WTC11 (cell line): ENCODE data around the gene GABRQ.

Experiments used
- ATF3 ChIP-seq: sonication (generic); formaldehyde crosslinking; conservative IDR thresholded peaks from 2 replicates; pipeline ENCODE4 v1.8.1; 2022; ENCODE audit warnings: mild to moderate bottlenecking, missing genetic modification reagents
- CBFB ChIP-seq: sonication (generic); formaldehyde crosslinking; IDR thresholded peaks from 2 replicates; pipeline ENCODE4 v1.8.1; 2022; ENCODE audit warnings: mild to moderate bottlenecking, low read depth, missing genetic modification reagents
- CREM ChIP-seq: sonication (generic); formaldehyde crosslinking; IDR thresholded peaks from 2 replicates; pipeline ENCODE4 v1.8.1; 2022; ENCODE audit warnings: mild to moderate bottlenecking, missing genetic modification reagents, moderate library complexity
- CTCF ChIP-seq: fragments of 200-600 bp; IDR thresholded peaks from 2 replicates; pipeline ENCODE4 v1.8.0; 2022; ENCODE audit warnings: antibody characterized with exemption
- E2F4 ChIP-seq: sonication (generic); formaldehyde crosslinking; IDR thresholded peaks from 2 replicates; pipeline ENCODE4 v1.8.1; 2022; ENCODE audit warnings: low read depth, mild to moderate bottlenecking, moderate library complexity, missing genetic modification reagents, borderline replicate concordance
- ELF4 ChIP-seq: sonication (generic); formaldehyde crosslinking; IDR thresholded peaks from 2 replicates; pipeline ENCODE4 v1.8.1; 2022; ENCODE audit warnings: low read depth, mild to moderate bottlenecking, moderate library complexity, missing genetic modification reagents
- JUN ChIP-seq: sonication (generic); formaldehyde crosslinking; IDR thresholded peaks from 2 replicates; pipeline ENCODE4 v1.8.0; 2023; ENCODE audit warnings: mild to moderate bottlenecking, missing genetic modification reagents
- KAT7 ChIP-seq: sonication (generic); formaldehyde crosslinking; IDR thresholded peaks from 2 replicates; pipeline ENCODE4 v1.8.1; 2023; ENCODE audit warnings: missing genetic modification reagents, mild to moderate bottlenecking, borderline replicate concordance
- MXD4 ChIP-seq: fragments of 250-450 bp; sonication (Bioruptor Pico); IDR thresholded peaks from 2 replicates; pipeline ENCODE4 v1.8.0; 2021; ENCODE audit warnings: mild to moderate bottlenecking, moderate library complexity, borderline replicate concordance
- NR2C2 ChIP-seq: sonication (generic); formaldehyde crosslinking; IDR thresholded peaks from 2 replicates; pipeline ENCODE4 v1.8.0; 2022; ENCODE audit warnings: mild to moderate bottlenecking, missing genetic modification reagents
- NR3C1 ChIP-seq: sonication (generic); formaldehyde crosslinking; conservative IDR thresholded peaks from 2 replicates; pipeline ENCODE4 v1.8.1; 2023; ENCODE audit warnings: low read depth, mild to moderate bottlenecking, missing genetic modification reagents
- RELA ChIP-seq: sonication (generic); formaldehyde crosslinking; IDR thresholded peaks from 2 replicates; pipeline ENCODE4 v1.8.1; 2022; ENCODE audit warnings: missing genetic modification reagents, mild to moderate bottlenecking, borderline replicate concordance
- ZNF263 ChIP-seq: sonication (generic); formaldehyde crosslinking; IDR thresholded peaks from 2 replicates; pipeline ENCODE4 v1.8.1; 2022; ENCODE audit warnings: low read depth, mild to moderate bottlenecking, moderate library complexity, missing genetic modification reagents
- ZNF423 ChIP-seq: fragments of 250-450 bp; sonication (Bioruptor Pico); IDR thresholded peaks from 2 replicates; pipeline ENCODE4 v2.1.2; 2022; ENCODE audit warnings: mild to moderate bottlenecking, moderate library complexity

- TF ChIP-seq CTCF = no peak
- no peak for TF ChIP-seq ELF4 (CRISPR knock-in tag)
- no peak for TF ChIP-seq JUN (CRISPR knock-in tag)
- no peak for TF ChIP-seq NR3C1 (CRISPR knock-in tag)
- TF ChIP-seq MXD4 (CRISPR knock-in tag) = no peak
- TF ChIP-seq CREM = no peak
- TF ChIP-seq E2F4 (CRISPR knock-in tag) = no peak
- TF ChIP-seq ATF3 (CRISPR knock-in tag) = no peak
- TF ChIP-seq RELA = no peak
- no peak for TF ChIP-seq NR2C2 (CRISPR knock-in tag)
- no peak for TF ChIP-seq ZNF263 (CRISPR knock-in tag)
- TF ChIP-seq ZNF423 = no peak
- TF ChIP-seq CBFB = no peak
- no peak for TF ChIP-seq KAT7
Observed at GRCh38 chrX:152637649-152638442, at the start of gene GABRQ.
